Measurements from ENCODE around the gene G6PC2. TPM values are rescaled to one million over a fixed set of nuclear protein-coding genes. Genes with fewer than 3 reads are reported as not detected.

The G6PC2 gene
- not detected in 2 replicates for total RNA-seq (2022)
- percentile 13 among the genes with signal in this experiment for Bru-seq, nascent RNA
- not detected for BruChase-seq, experiment 1, labeled RNA remaining after a 6-hour chase
- BruChase-seq, experiment 2, labeled RNA remaining after a 2-hour chase = not detected
- long read RNA-seq = 0 reads

- Mint-ChIP-seq H3K4me1 (ENCODE audit: low read depth, unreplicated experiment) (no peaks in the 10 kb centered on the region), H3K4me3 (ENCODE audit: low read depth, unreplicated experiment) (no peak within 1 kb of the TSS), H3K27ac (ENCODE audit: unreplicated experiment) (no peak within 1 kb of the TSS), H3K9me3 (ENCODE audit: low read depth, unreplicated experiment) (no peaks in the 10 kb centered on the region), H3K27me3 (ENCODE audit: unreplicated experiment) (no peaks in the 10 kb centered on the region), H3K36me3 (ENCODE audit: insufficient read depth, unreplicated experiment) (no peaks in the 10 kb centered on the region)
- CTCF ChIA-PET = interaction anchor here (0.8 kb wide), 1 partner anchor 11 kb away, joined by 3 read pairs; the partner anchor contains the start of gene SPC25
- no peak for TF ChIP-seq CTCF (IDR thresholded peaks at IDR 0.05; ENCODE audit: unreplicated experiment)
- intact Hi-C loops (cut with micrococcal nuclease; ENCODE audit: unreplicated experiment) = no loop called here
- no peak for DNase-seq
- no TSS peak for BruUV-seq (replicated peaks)
Observed at GRCh38 chr2:168901003-168901402, at the start of gene G6PC2. G6PC2 (plus strand) TSS chr2:168901291; CDS start chr2:168901332, 41 bp downstream.

- H3K9me3 Mint-ChIP-seq (ENCODE audit: low read depth, unreplicated experiment) = no peaks in the 10 kb centered on the region
- intact Hi-C loops (cut with micrococcal nuclease; ENCODE audit: unreplicated experiment) = no loop called here
- no peak overlapping the region for H3K4me3 Mint-ChIP-seq (ENCODE audit: low read depth, unreplicated experiment)
- peaks cover 33% of the 10 kb centered on the region for H3K4me1 Mint-ChIP-seq (ENCODE audit: low read depth, unreplicated experiment)
- CTCF ChIA-PET = interaction anchor here (0.6 kb wide), 1 partner anchor 37 kb away, joined by 4 read pairs; no protein-coding TSS in a partner anchor
- peak; percentile 74 for DNase-seq
- no peaks in the 10 kb centered on the region for H3K27me3 Mint-ChIP-seq (ENCODE audit: unreplicated experiment)
- peaks cover 12% of the 10 kb centered on the region for H3K36me3 Mint-ChIP-seq (ENCODE audit: insufficient read depth, unreplicated experiment)
- TF ChIP-seq CTCF (IDR thresholded peaks at IDR 0.05; ENCODE audit: unreplicated experiment) = no peak
- BruUV-seq (replicated peaks) = no TSS peak
- no peak overlapping the region for H3K27ac Mint-ChIP-seq (ENCODE audit: unreplicated experiment)
Observed at GRCh38 chr2:168851674-168852320, 49.3 kb upstream of the G6PC2 start.

- H3K9me3 Mint-ChIP-seq (ENCODE audit: low read depth, unreplicated experiment) = no peaks in the 10 kb centered on the region
- peaks cover 33% of the 10 kb centered on the region for H3K4me1 Mint-ChIP-seq (ENCODE audit: low read depth, unreplicated experiment)
- H3K36me3 Mint-ChIP-seq (ENCODE audit: insufficient read depth, unreplicated experiment) = peaks cover 12% of the 10 kb centered on the region
- CTCF ChIA-PET = no interaction called here
- no TSS peak for BruUV-seq (replicated peaks)
- DNase-seq = no peak
- H3K27ac Mint-ChIP-seq (ENCODE audit: unreplicated experiment) = no peak overlapping the region
- H3K27me3 Mint-ChIP-seq (ENCODE audit: unreplicated experiment) = no peaks in the 10 kb centered on the region
- TF ChIP-seq CTCF (IDR thresholded peaks at IDR 0.05; ENCODE audit: unreplicated experiment) = no peak
- intact Hi-C loops (cut with micrococcal nuclease; ENCODE audit: unreplicated experiment) = no loop called here
- no peak overlapping the region for H3K4me3 Mint-ChIP-seq (ENCODE audit: low read depth, unreplicated experiment)
Observed at GRCh38 chr2:168852481-168852880, 48.6 kb upstream of the G6PC2 start.

DNA sequence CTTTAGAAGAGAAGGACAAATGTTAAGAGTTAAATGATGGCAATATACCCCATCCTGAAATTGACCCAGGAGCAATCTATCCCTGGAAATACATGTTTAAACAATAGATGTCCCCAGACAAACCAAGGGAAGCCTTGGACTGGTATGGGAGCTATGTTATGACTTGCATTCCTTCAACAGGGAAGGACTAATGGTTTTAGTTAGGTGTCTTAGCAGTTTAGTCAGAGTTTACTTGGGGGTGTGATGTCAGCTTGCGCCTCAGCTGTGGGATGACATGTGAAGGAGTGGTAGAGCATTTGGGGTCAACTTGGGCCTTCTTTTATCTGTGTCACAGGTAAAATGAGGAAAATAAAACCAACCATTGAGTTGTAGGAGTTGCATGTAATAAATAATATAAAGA is 47.6 kb upstream of the G6PC2 start:
- no peaks in the 10 kb centered on the region for H3K9me3 Mint-ChIP-seq (ENCODE audit: low read depth, unreplicated experiment)
- CTCF ChIA-PET = no interaction called here
- DNase-seq = no peak
- BruUV-seq (replicated peaks) = no TSS peak
- intact Hi-C loops (cut with micrococcal nuclease; ENCODE audit: unreplicated experiment) = no loop called here
- H3K36me3 Mint-ChIP-seq (ENCODE audit: insufficient read depth, unreplicated experiment) = peaks cover 12% of the 10 kb centered on the region
- no peak overlapping the region for H3K4me3 Mint-ChIP-seq (ENCODE audit: low read depth, unreplicated experiment)
- H3K27ac Mint-ChIP-seq (ENCODE audit: unreplicated experiment) = no peak overlapping the region
- TF ChIP-seq CTCF (IDR thresholded peaks at IDR 0.05; ENCODE audit: unreplicated experiment) = no peak
- H3K27me3 Mint-ChIP-seq (ENCODE audit: unreplicated experiment) = no peaks in the 10 kb centered on the region
- peaks cover 25% of the 10 kb centered on the region for H3K4me1 Mint-ChIP-seq (ENCODE audit: low read depth, unreplicated experiment)

Measured in Calu3 (cell line).